ENCODE results near the gene PPP1R14C. TPM values are rescaled to one million over a fixed set of nuclear protein-coding genes. Genes with fewer than 3 reads are reported as not detected.

PPP1R14C gene
- total and polyA plus RNA-seq, 2 experiments from 2014 or later = 2.1 to 5.2 TPM

GRCh38 chr6:150128425-150128824, 14.4 kb upstream of the PPP1R14C start:
- Histone ChIP-seq H2AFZ (no peak overlapping the region), H3K79me2 (no peaks in the 10 kb centered on the region), H3K9me3 (ENCODE audit: low read depth) (no peaks in the 10 kb centered on the region), H3K4me2 (no peak overlapping the region), H3K27ac (no peak overlapping the region), H4K20me1 (ENCODE audit: insufficient read depth, poor library complexity, severe bottlenecking) (no peaks in the 10 kb centered on the region), H3K4me1 (ENCODE audit: insufficient read depth) (no peaks in the 10 kb centered on the region), H3K36me3 (replicated peaks; ENCODE audit: insufficient read depth, low read depth) (no peaks in the 10 kb centered on the region), H3K9me2 (replicated peaks; ENCODE audit: insufficient read depth) (no peaks in the 10 kb centered on the region), H3K4me3 (no peak overlapping the region), H3K27me3 (no peaks in the 10 kb centered on the region)
- WGBS (ENCODE audit: low lambda C conversion rate, missing lambda C conversion rate) = 93% methylated on average over 8 of the region's 8 CpGs
- DNase-seq (ENCODE audit: low spot score) = no peak
- TF ChIP-seq EZH2phosphoT487 (IDR thresholded peaks at IDR 0.05; ENCODE audit: low read depth, severe bottlenecking, unreplicated experiment) (no peak), CTCF (IDR thresholded peaks at IDR 0.05; ENCODE audit: poor library complexity) (no peak), EZH2 (IDR thresholded peaks at IDR 0.05; ENCODE audit: borderline replicate concordance) (no peak)

- WGBS (ENCODE audit: low lambda C conversion rate, missing lambda C conversion rate) = 73% methylated on average over 9 of the region's 9 CpGs
- Histone ChIP-seq H3K9me2 (replicated peaks; ENCODE audit: insufficient read depth) (no peaks in the 10 kb centered on the region), H3K4me2 (no peak overlapping the region), H3K27me3 (no peaks in the 10 kb centered on the region), H4K20me1 (ENCODE audit: insufficient read depth, poor library complexity, severe bottlenecking) (no peaks in the 10 kb centered on the region), H3K79me2 (no peaks in the 10 kb centered on the region), H3K4me3 (no peak overlapping the region), H3K9me3 (ENCODE audit: low read depth) (no peaks in the 10 kb centered on the region), H3K36me3 (replicated peaks; ENCODE audit: insufficient read depth, low read depth) (no peaks in the 10 kb centered on the region), H3K4me1 (ENCODE audit: insufficient read depth) (no peaks in the 10 kb centered on the region), H3K27ac (no peak overlapping the region), H2AFZ (no peak overlapping the region)
- no peak for DNase-seq (ENCODE audit: low spot score)
- TF ChIP-seq EZH2phosphoT487 (IDR thresholded peaks at IDR 0.05; ENCODE audit: low read depth, severe bottlenecking, unreplicated experiment) (no peak), EZH2 (IDR thresholded peaks at IDR 0.05; ENCODE audit: borderline replicate concordance) (no peak), CTCF (IDR thresholded peaks at IDR 0.05; ENCODE audit: poor library complexity) (no peak)
These were observed 13.0 kb upstream of the PPP1R14C start for GRCh38 chr6:150129616-150130505.

GRCh38 chr6:150133686-150134085, 9.2 kb upstream of the PPP1R14C start:
- Histone ChIP-seq H3K27me3 (peaks cover 8% of the 10 kb centered on the region), H3K4me1 (ENCODE audit: insufficient read depth) (no peaks in the 10 kb centered on the region), H3K79me2 (no peaks in the 10 kb centered on the region), H3K9me3 (ENCODE audit: low read depth) (no peaks in the 10 kb centered on the region), H3K4me2 (no peak overlapping the region), H2AFZ (no peak overlapping the region), H3K27ac (no peak overlapping the region), H4K20me1 (ENCODE audit: insufficient read depth, poor library complexity, severe bottlenecking) (no peaks in the 10 kb centered on the region), H3K36me3 (replicated peaks; ENCODE audit: insufficient read depth, low read depth) (no peaks in the 10 kb centered on the region), H3K9me2 (replicated peaks; ENCODE audit: insufficient read depth) (no peaks in the 10 kb centered on the region), H3K4me3 (no peak overlapping the region)
- no peak for TF ChIP-seq EZH2 (IDR thresholded peaks at IDR 0.05; ENCODE audit: borderline replicate concordance)
- no peak for TF ChIP-seq CTCF (IDR thresholded peaks at IDR 0.05; ENCODE audit: poor library complexity)
- TF ChIP-seq EZH2phosphoT487 (IDR thresholded peaks at IDR 0.05; ENCODE audit: low read depth, severe bottlenecking, unreplicated experiment) = no peak
- no peak for DNase-seq (ENCODE audit: low spot score)
- 93% methylated on average over 2 of the region's 2 CpGs for WGBS (ENCODE audit: low lambda C conversion rate, missing lambda C conversion rate)
